ENCODE results near the gene LAMA2. TPM values are rescaled to one million over a fixed set of nuclear protein-coding genes. Genes with fewer than 3 reads are reported as not detected.

The LAMA2 gene
- total and polyA plus RNA-seq, 2 donors (not counting 1 experiment from before 2014, with no cell fraction given) = 19.5 to 67.5 TPM

DNA sequence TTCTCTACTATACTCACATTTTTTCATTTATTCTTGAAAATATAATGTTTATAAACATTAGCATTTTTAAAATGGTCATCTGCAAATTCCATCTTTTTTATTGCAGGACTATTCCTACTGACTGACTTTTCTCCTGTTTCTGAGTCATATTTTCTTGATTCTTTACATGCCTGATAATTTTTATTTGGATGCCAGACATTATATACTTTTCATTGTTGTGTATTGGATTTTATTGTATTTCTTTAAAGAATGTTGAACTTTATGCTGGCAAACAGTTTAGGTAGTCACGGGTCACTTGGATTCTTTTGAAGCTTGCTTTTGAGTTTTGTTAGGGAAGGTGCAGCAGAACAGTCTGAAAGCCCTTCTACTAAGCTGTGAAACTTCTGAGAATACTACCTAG, 423.9 kb downstream of the LAMA2 start:
- no peak for DNase-seq (ENCODE audit: low read depth in 2 of 2)
- H3K4me2 ChIP-seq (ENCODE audit: extremely low read depth, insufficient read depth, low read length) = no peak overlapping the region
- no peak overlapping the region for H3K9ac ChIP-seq (ENCODE audit: insufficient read depth, low read length)
- H3K4me1 ChIP-seq (ENCODE audit: control insufficient read depth, extremely low read depth, insufficient read depth, low read length) = no peaks in the 10 kb centered on the region
- no peak overlapping the region for H3K27ac ChIP-seq (ENCODE audit: insufficient read depth, low read length)
- no peak overlapping the region for H2AFZ ChIP-seq (ENCODE audit: low read length)
- H4K20me1 ChIP-seq (ENCODE audit: control insufficient read depth, extremely low read depth, insufficient read depth, low read length) = no peaks in the 10 kb centered on the region
- no peaks in the 10 kb centered on the region for H3K79me2 ChIP-seq (ENCODE audit: control insufficient read depth, insufficient read depth, low read length)
- no peak for TF ChIP-seq EZH2 (IDR thresholded peaks at IDR 0.05; ENCODE audit: low read length, missing control alignments)
- TF ChIP-seq, protein P1, sequence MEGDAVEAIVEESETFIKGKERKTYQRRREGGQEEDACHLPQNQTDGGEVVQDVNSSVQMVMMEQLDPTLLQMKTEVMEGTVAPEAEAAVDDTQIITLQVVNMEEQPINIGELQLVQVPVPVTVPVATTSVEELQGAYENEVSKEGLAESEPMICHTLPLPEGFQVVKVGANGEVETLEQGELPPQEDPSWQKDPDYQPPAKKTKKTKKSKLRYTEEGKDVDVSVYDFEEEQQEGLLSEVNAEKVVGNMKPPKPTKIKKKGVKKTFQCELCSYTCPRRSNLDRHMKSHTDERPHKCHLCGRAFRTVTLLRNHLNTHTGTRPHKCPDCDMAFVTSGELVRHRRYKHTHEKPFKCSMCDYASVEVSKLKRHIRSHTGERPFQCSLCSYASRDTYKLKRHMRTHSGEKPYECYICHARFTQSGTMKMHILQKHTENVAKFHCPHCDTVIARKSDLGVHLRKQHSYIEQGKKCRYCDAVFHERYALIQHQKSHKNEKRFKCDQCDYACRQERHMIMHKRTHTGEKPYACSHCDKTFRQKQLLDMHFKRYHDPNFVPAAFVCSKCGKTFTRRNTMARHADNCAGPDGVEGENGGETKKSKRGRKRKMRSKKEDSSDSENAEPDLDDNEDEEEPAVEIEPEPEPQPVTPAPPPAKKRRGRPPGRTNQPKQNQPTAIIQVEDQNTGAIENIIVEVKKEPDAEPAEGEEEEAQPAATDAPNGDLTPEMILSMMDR (conservative IDR thresholded peaks at IDR 0.05 in 1 of 2, IDR thresholded peaks at IDR 0.05 in 1 of 2; ENCODE audit: low read depth in 1 of 2, low read length in 2 of 2) = no peak
- no peak overlapping the region for H3K4me3 ChIP-seq (replicated peaks in 1 of 4; ENCODE audit: control extremely low read depth in 1 of 4, insufficient read depth in 1 of 4, low read depth in 3 of 4, low read length in 4 of 4)
- no peaks in the 10 kb centered on the region for H3K36me3 ChIP-seq (ENCODE audit: control insufficient read depth, insufficient read depth, low read length)
- no peaks in the 10 kb centered on the region for H3K9me3 ChIP-seq (ENCODE audit: control insufficient read depth, insufficient read depth, low read depth, low read length)
- no peaks in the 10 kb centered on the region for H3K27me3 ChIP-seq (ENCODE audit: control insufficient read depth, insufficient read depth, low read length)

DNA sequence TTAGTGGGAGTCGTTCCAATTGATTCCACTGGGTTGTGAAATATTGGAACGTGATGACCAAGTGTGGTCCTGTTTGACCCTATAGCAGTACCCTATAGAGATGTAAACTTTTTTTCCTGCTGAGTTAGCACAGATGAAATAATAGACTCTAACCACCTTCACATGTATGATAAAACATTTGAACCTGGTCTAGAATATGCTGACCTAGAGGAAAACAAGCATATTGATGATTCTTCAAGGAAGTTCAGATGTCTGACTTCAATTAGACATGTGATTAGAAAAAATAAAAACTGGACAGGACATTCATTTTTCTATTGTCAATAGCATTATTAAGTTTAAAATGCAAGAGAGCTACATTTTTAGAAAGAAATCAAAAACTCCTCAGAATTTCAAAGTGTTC, 424.9 kb downstream of the LAMA2 start:
- TF ChIP-seq, protein P1 (conservative IDR thresholded peaks at IDR 0.05 in 1 of 2, IDR thresholded peaks at IDR 0.05 in 1 of 2; ENCODE audit: low read depth in 1 of 2, low read length in 2 of 2) = no peak
- TF ChIP-seq EZH2 (IDR thresholded peaks at IDR 0.05; ENCODE audit: low read length, missing control alignments) = no peak
- Histone ChIP-seq H3K36me3 (ENCODE audit: control insufficient read depth, insufficient read depth, low read length) (no peaks in the 10 kb centered on the region), H3K4me2 (ENCODE audit: extremely low read depth, insufficient read depth, low read length) (no peak overlapping the region), H4K20me1 (ENCODE audit: control insufficient read depth, extremely low read depth, insufficient read depth, low read length) (no peaks in the 10 kb centered on the region), H3K9ac (ENCODE audit: insufficient read depth, low read length) (no peak overlapping the region), H3K79me2 (ENCODE audit: control insufficient read depth, insufficient read depth, low read length) (no peaks in the 10 kb centered on the region), H3K27me3 (ENCODE audit: control insufficient read depth, insufficient read depth, low read length) (no peaks in the 10 kb centered on the region), H3K4me1 (ENCODE audit: control insufficient read depth, extremely low read depth, insufficient read depth, low read length) (peaks cover 2% of the 10 kb centered on the region), H2AFZ (ENCODE audit: low read length) (no peak overlapping the region), H3K4me3 (replicated peaks in 1 of 4; ENCODE audit: control extremely low read depth in 1 of 4, insufficient read depth in 1 of 4, low read depth in 3 of 4, low read length in 4 of 4) (no peak overlapping the region), H3K9me3 (ENCODE audit: control insufficient read depth, insufficient read depth, low read depth, low read length) (no peaks in the 10 kb centered on the region), H3K27ac (ENCODE audit: insufficient read depth, low read length) (no peak overlapping the region)
- no peak for DNase-seq (ENCODE audit: low read depth in 2 of 2)

DNA sequence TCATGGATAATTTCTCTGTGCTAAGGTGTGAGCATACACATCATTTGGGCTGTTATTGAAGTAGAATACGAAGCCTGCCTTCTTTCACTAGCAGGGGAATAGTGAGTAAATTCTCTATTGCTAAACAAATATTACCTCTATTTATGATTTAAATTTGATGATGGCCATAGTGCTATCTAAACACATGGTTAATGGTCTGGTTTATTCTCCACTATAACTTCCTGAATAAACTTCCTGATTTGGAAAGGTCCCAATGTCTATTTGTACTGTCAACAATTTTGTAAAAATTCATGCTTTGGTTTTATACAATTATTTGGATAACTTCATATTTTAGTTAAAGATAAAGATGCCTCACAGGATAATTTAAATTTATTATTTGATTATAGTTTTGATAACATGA, 426.2 kb downstream of the LAMA2 start:
- Histone ChIP-seq H4K20me1 (ENCODE audit: control insufficient read depth, extremely low read depth, insufficient read depth, low read length) (no peaks in the 10 kb centered on the region), H3K9me3 (ENCODE audit: control insufficient read depth, insufficient read depth, low read depth, low read length) (no peaks in the 10 kb centered on the region), H2AFZ (ENCODE audit: low read length) (no peak overlapping the region), H3K9ac (ENCODE audit: insufficient read depth, low read length) (no peak overlapping the region), H3K27me3 (ENCODE audit: control insufficient read depth, insufficient read depth, low read length) (no peaks in the 10 kb centered on the region), H3K4me1 (ENCODE audit: control insufficient read depth, extremely low read depth, insufficient read depth, low read length) (peaks cover 4% of the 10 kb centered on the region), H3K36me3 (ENCODE audit: control insufficient read depth, insufficient read depth, low read length) (no peaks in the 10 kb centered on the region), H3K79me2 (ENCODE audit: control insufficient read depth, insufficient read depth, low read length) (no peaks in the 10 kb centered on the region), H3K4me2 (ENCODE audit: extremely low read depth, insufficient read depth, low read length) (no peak overlapping the region), H3K4me3 (replicated peaks in 1 of 4; ENCODE audit: control extremely low read depth in 1 of 4, insufficient read depth in 1 of 4, low read depth in 3 of 4, low read length in 4 of 4) (no peak overlapping the region), H3K27ac (ENCODE audit: insufficient read depth, low read length) (no peak overlapping the region)
- DNase-seq (ENCODE audit: low read depth in 2 of 2) = no peak
- no peak for TF ChIP-seq EZH2 (IDR thresholded peaks at IDR 0.05; ENCODE audit: low read length, missing control alignments)
- TF ChIP-seq, protein P1 (conservative IDR thresholded peaks at IDR 0.05 in 1 of 2, IDR thresholded peaks at IDR 0.05 in 1 of 2; ENCODE audit: low read depth in 1 of 2, low read length in 2 of 2) = no peak

Data from fibroblast of lung (primary cell).